IMR-90 (cell line): ENCODE data around the gene RNF11. TPM values are rescaled to one million over a fixed set of nuclear protein-coding genes. Genes with fewer than 3 reads are reported as not detected.

Experiments used
- ATAC-seq: fragments of 200-7000 bp; cut with Tn5 transposase; 2 replicates; pipeline ENCODE4 v1.9.1; 2020; ENCODE audit warnings: low read depth, mild to moderate bottlenecking, moderate library complexity
- BruUV-seq: library from RNA; stranded (reverse); fragments of 400-500 nt; replicated peaks from 2 replicates; lab custom pipeline; 2021; lab: Mats Ljungman, UMichigan
- CTCF ChIA-PET: fragments of 300-600 bp; formaldehyde crosslinking; extraction: SDS; loops from one replicate; lab custom pipeline; 2021; ENCODE audit warnings: antibody characterized with exemption; lab: Yijun Ruan, JAX
- POLR2A ChIA-PET: fragments of 300-600 bp; sonication (Branson Sonifier 250); formaldehyde crosslinking; loops from one replicate; lab custom pipeline; 2022; ENCODE audit warnings: antibody characterized with exemption; ENCODE audit not compliant: unreplicated experiment; lab: Charles Lee
- DNase-seq: peaks from one replicate; pipeline ENCODE4 v3.0.0; 2013
- H2AFZ ChIP-seq: replicated peaks from 2 replicates; pipeline ENCODE3; 2013; ENCODE audit warnings: low read length, mild to moderate bottlenecking; ENCODE audit not compliant: poor library complexity
- H2AK5ac ChIP-seq: 2 replicates; pipeline ENCODE4 v1.6.1; 2013; ENCODE audit warnings: low read depth, low read length, inconsistent platforms
- H2AK9ac ChIP-seq: replicated peaks from 2 replicates; pipeline ENCODE3; 2013; ENCODE audit warnings: mild to moderate bottlenecking, low read depth, low read length, moderate library complexity; ENCODE audit not compliant: poor library complexity
- H2BK120ac ChIP-seq: 2 replicates; pipeline ENCODE4 v1.6.1; 2013; ENCODE audit warnings: low read depth, low read length, inconsistent platforms
- H2BK15ac ChIP-seq: 3 replicates; pipeline ENCODE4 v1.6.1; 2013; ENCODE audit warnings: low read depth, low read length, inconsistent platforms
- H2BK20ac ChIP-seq: 2 replicates; pipeline ENCODE4 v1.6.1; 2013; ENCODE audit warnings: low read depth, mild to moderate bottlenecking, inconsistent platforms, low read length, moderate library complexity
- H2BK5ac ChIP-seq: 2 replicates; pipeline ENCODE4 v1.6.1; 2013; ENCODE audit warnings: mild to moderate bottlenecking, low read depth, low read length, inconsistent platforms; ENCODE audit not compliant: poor library complexity, severe bottlenecking
- H3K14ac ChIP-seq: replicated peaks from 2 replicates; pipeline ENCODE4 v1.6.1; 2013; ENCODE audit warnings: low read depth, low read length, inconsistent platforms
- H3K18ac ChIP-seq: 2 replicates; pipeline ENCODE4 v1.6.1; 2013; ENCODE audit warnings: low read depth, low read length, control low read depth
- H3K23ac ChIP-seq: 2 replicates; pipeline ENCODE4 v1.6.1; 2013; ENCODE audit warnings: low read depth, low read length, inconsistent platforms
- H3K27ac ChIP-seq: 2 replicates; pipeline ENCODE4 v1.5.1; 2013; ENCODE audit warnings: mild to moderate bottlenecking, control low read depth, low read length; ENCODE audit not compliant: insufficient read depth
- H3K27me3 ChIP-seq: 2 replicates; pipeline ENCODE4 v1.6.1; 2013; ENCODE audit warnings: low read length; ENCODE audit not compliant: control insufficient read depth, insufficient read depth
- H3K36me3 ChIP-seq: 2 replicates; pipeline ENCODE4 v1.6.1; 2013; ENCODE audit warnings: low read length, mixed read lengths; ENCODE audit not compliant: control insufficient read depth, insufficient read depth
- H3K4ac ChIP-seq: 2 replicates; pipeline ENCODE4 v1.6.1; 2013; ENCODE audit warnings: low read depth, low read length, inconsistent platforms
- H3K4me1 ChIP-seq: 2 replicates; pipeline ENCODE4 v1.6.1; 2013; ENCODE audit warnings: low read length, mixed read lengths; ENCODE audit not compliant: control insufficient read depth, insufficient read depth
- H3K4me2 ChIP-seq: 2 replicates; pipeline ENCODE4 v1.6.1; 2013; ENCODE audit warnings: low read depth, mild to moderate bottlenecking, control low read depth, low read length, moderate library complexity
- H3K4me3 ChIP-seq: 2 replicates; pipeline ENCODE4 v1.5.1; 2013; ENCODE audit warnings: low read depth, mild to moderate bottlenecking, control low read depth, low read length, moderate library complexity; ENCODE audit not compliant: insufficient read depth
- H3K56ac ChIP-seq: 2 replicates; pipeline ENCODE4 v1.6.1; 2013; ENCODE audit warnings: low read length, inconsistent platforms; ENCODE audit not compliant: insufficient read depth; ENCODE audit errors: extremely low read depth
- H3K79me1 ChIP-seq, 2 experiments: 2 replicates each; pipeline ENCODE4 v1.6.1; 2013; ENCODE audit warnings: low read length in 2 of 2, inconsistent platforms in 1 of 2, low read depth in 1 of 2
- H3K9ac ChIP-seq: 2 replicates; pipeline ENCODE4 v1.6.1; 2013; ENCODE audit warnings: low read depth, low read length, control low read depth
- H3K9me1 ChIP-seq: 2 replicates; pipeline ENCODE4 v1.6.1; 2013; ENCODE audit warnings: low read length, inconsistent platforms; ENCODE audit not compliant: insufficient read depth
- H3K9me3 ChIP-seq: 2 replicates; pipeline ENCODE4 v1.6.1; 2013; ENCODE audit warnings: low read length; ENCODE audit not compliant: control insufficient read depth, insufficient read depth
- H4K20me1 ChIP-seq: 2 replicates; pipeline ENCODE4 v1.6.1; 2013; ENCODE audit warnings: low read length, inconsistent platforms; ENCODE audit not compliant: insufficient read depth
- H4K5ac ChIP-seq: 2 replicates; pipeline ENCODE4 v1.6.1; 2013; ENCODE audit warnings: mild to moderate bottlenecking, low read depth, low read length, control low read depth
- H4K8ac ChIP-seq, 2 experiments: 2 replicates each; pipeline ENCODE4 v1.6.1; 2013; ENCODE audit warnings: low read depth in 2 of 2, low read length in 2 of 2, control low read depth in 1 of 2, inconsistent platforms in 1 of 2
- H4K91ac ChIP-seq: 2 replicates; pipeline ENCODE4 v1.6.1; 2013; ENCODE audit warnings: low read depth, low read length, inconsistent platforms; ENCODE audit not compliant: insufficient read depth
- MAFK ChIP-seq: IDR thresholded peaks from 2 replicates; pipeline ENCODE4 v1.6.1; 2012; ENCODE audit warnings: low read depth, low read length, improper control_type of control experiment
- MXI1 ChIP-seq: IDR thresholded peaks from 2 replicates; pipeline ENCODE4 v1.6.1; 2012; ENCODE audit warnings: low read depth, mild to moderate bottlenecking, low read length, moderate library complexity, borderline replicate concordance
- RAD21 ChIP-seq: IDR thresholded peaks from 2 replicates; pipeline ENCODE4 v1.6.1; 2012; ENCODE audit warnings: low read length, improper control_type of control experiment
- RCOR1 ChIP-seq: IDR thresholded peaks from 2 replicates; pipeline ENCODE4 v1.6.1; 2012; ENCODE audit warnings: mild to moderate bottlenecking, low read length, improper control_type of control experiment; ENCODE audit not compliant: insufficient replicate concordance
- RFX5 ChIP-seq: IDR thresholded peaks from 2 replicates; pipeline ENCODE4 v1.8.0; 2012; ENCODE audit warnings: low read depth, mild to moderate bottlenecking, low read length, moderate library complexity
- SMC3 ChIP-seq: fragments of 150-350 bp; IDR thresholded peaks from 2 replicates; pipeline ENCODE4 v1.6.1; 2016; ENCODE audit warnings: low read depth, mild to moderate bottlenecking, antibody characterized with exemption, low read length, moderate library complexity
- WGBS, 2 experiments: methylation state at CpG; one replicate each; pipeline versions ENCODE4 v1.1.5 to v1.1.7; 2013; ENCODE audit warnings: missing lambda C conversion rate in 2 of 2; ENCODE audit not compliant: insufficient read length in 1 of 2; ENCODE audit errors: extremely low coverage in 2 of 2; 5-methylcytosine and 5-hydroxymethylcytosine counted together
- dilution Hi-C: fragments of 300-500 bp; cut with HindIII; formaldehyde crosslinking; loops from one replicate; pipeline ENCODE4 v1.14.3; 2018; ENCODE audit warnings: low sequenced_read_pairs; ENCODE audit not compliant: unreplicated experiment
- in situ Hi-C: fragments of 300-500 bp; cut with MboI; formaldehyde crosslinking; loops from 3 replicates; pipeline ENCODE4 v1.14.3; 2019; ENCODE audit warnings: low sequenced_read_pairs, inconsistent platforms, mixed read lengths
- intact Hi-C: fragments of 100-400 bp; cut with micrococcal nuclease; formaldehyde crosslinking; loops from 2 replicates; pipeline ENCODE4 v1.10.0; 2022
- polyA plus RNA-seq, 3 experiments: library from polyadenylated mRNA; depleted of rRNA; stranded (reverse); fragments of >200 nt; gene quantifications; 2 replicates each; pipeline ENCODE4 v1.2.3, GENCODE V29; 2012; ENCODE audit warnings: low replicate concordance in 1 of 3
- total RNA-seq: library from RNA; depleted of rRNA; stranded (reverse); fragments of >200 nt; gene quantifications from 2 replicates; pipeline ENCODE4 v1.2.3, GENCODE V29; 2012
- TF ChIP-seq, protein P1 (sequence below): fragments of 150-350 bp; IDR thresholded peaks from 2 replicates; pipeline ENCODE4 v1.6.1; 2016; ENCODE audit warnings: low read depth, mild to moderate bottlenecking, low read length, moderate library complexity, borderline replicate concordance
- TF ChIP-seq, protein P2 (sequence below): fragments of 150-350 bp; IDR thresholded peaks from 2 replicates; pipeline ENCODE4 v1.6.1; 2017; ENCODE audit warnings: mild to moderate bottlenecking, antibody characterized with exemption, low read length, low read depth

The RNF11 gene
- total and polyA plus RNA-seq, 2 of the 4 experiments (the other 2 are of a cell fraction): 63.3 to 64.1 TPM

DNA sequence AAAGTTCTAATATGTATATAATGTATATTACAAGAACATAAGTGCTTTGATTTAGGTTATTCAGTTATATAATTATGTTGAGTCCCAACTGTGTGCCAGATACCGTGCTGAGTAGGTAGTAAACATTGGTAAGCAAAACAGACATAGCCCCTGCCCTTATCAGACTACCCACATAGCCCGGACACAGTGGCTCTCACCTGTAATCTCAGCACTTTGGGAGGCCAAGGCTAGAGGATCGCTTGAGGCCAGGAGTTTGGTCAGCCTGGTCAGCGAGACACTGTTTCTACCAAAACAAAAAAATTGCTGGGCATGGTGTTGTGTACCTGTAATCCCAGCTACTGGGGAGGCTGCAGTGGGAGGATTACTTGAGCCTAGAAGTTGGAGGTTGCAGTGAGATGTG is 30.7 kb downstream of the RNF11 start:
- BruUV-seq: no TSS peak
- POLR2A ChIA-PET: no interaction called here
- no peak overlapping the region for H2BK120ac ChIP-seq

More for the DNA sequence above, 30.7 kb downstream of the RNF11 start:
- Histone ChIP-seq H3K18ac (no peak overlapping the region), H3K4me2 (no peak overlapping the region), H2BK15ac (peak overlapping the region; percentile 11; the same call in 1 of the 3 replicates), H2BK5ac (no peak overlapping the region), H2AK5ac (peak overlapping the region; percentile 43; the same call in 1 of the 2 replicates), H4K5ac (no peak overlapping the region), H3K14ac (no peak overlapping the region), H2AK9ac (no peak overlapping the region), H3K27me3 (no peaks in the 10 kb centered on the region), H3K36me3 (peaks cover 7% of the 10 kb centered on the region), H3K23ac (no peak overlapping the region), H3K4ac (peak overlapping the region; percentile 3; the same call in 1 of the 2 replicates), H3K4me3 (no peak overlapping the region), H4K8ac (no peak overlapping the region), H3K79me1 (peaks cover 39 to 79% of the 10 kb centered on the region in 2 experiments), H2AFZ (no peak overlapping the region), H3K56ac (no peak overlapping the region), H4K91ac (no peak overlapping the region), H3K9ac (no peak overlapping the region), H3K9me1 (peaks cover 16% of the 10 kb centered on the region), H3K27ac (no peak overlapping the region), H3K4me1 (peaks cover 14% of the 10 kb centered on the region), H3K9me3 (no peaks in the 10 kb centered on the region), H2BK20ac (no peak overlapping the region), H4K20me1 (peaks cover 44% of the 10 kb centered on the region)
- no peak for DNase-seq
- in situ Hi-C loops (no loop called here), intact Hi-C loops (loop anchor here (10.0 kb wide), 1 partner anchor 158 kb away; no protein-coding TSS in a partner anchor), dilution Hi-C loops (no loop called here)
- TF ChIP-seq SMC3 (no peak), RFX5 (no peak), MXI1 (no peak), RCOR1 (no peak), MAFK (no peak), RAD21 (no peak)
- TF ChIP-seq, protein P1, sequence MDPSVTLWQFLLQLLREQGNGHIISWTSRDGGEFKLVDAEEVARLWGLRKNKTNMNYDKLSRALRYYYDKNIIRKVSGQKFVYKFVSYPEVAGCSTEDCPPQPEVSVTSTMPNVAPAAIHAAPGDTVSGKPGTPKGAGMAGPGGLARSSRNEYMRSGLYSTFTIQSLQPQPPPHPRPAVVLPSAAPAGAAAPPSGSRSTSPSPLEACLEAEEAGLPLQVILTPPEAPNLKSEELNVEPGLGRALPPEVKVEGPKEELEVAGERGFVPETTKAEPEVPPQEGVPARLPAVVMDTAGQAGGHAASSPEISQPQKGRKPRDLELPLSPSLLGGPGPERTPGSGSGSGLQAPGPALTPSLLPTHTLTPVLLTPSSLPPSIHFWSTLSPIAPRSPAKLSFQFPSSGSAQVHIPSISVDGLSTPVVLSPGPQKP: no peak
- TF ChIP-seq, protein P2, sequence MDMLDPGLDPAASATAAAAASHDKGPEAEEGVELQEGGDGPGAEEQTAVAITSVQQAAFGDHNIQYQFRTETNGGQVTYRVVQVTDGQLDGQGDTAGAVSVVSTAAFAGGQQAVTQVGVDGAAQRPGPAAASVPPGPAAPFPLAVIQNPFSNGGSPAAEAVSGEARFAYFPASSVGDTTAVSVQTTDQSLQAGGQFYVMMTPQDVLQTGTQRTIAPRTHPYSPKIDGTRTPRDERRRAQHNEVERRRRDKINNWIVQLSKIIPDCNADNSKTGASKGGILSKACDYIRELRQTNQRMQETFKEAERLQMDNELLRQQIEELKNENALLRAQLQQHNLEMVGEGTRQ: no peak
- CTCF ChIA-PET: no interaction called here
- ATAC-seq: no peak
- WGBS, 2 experiments: no CpG with 5 or more reads among the region's 4 CpGs
